Measurements from ENCODE around the gene RPS3.
A peak's percentile ranks its signal among the peaks of the same experiment; 100 is the strongest.

RPS3 gene

DNA sequence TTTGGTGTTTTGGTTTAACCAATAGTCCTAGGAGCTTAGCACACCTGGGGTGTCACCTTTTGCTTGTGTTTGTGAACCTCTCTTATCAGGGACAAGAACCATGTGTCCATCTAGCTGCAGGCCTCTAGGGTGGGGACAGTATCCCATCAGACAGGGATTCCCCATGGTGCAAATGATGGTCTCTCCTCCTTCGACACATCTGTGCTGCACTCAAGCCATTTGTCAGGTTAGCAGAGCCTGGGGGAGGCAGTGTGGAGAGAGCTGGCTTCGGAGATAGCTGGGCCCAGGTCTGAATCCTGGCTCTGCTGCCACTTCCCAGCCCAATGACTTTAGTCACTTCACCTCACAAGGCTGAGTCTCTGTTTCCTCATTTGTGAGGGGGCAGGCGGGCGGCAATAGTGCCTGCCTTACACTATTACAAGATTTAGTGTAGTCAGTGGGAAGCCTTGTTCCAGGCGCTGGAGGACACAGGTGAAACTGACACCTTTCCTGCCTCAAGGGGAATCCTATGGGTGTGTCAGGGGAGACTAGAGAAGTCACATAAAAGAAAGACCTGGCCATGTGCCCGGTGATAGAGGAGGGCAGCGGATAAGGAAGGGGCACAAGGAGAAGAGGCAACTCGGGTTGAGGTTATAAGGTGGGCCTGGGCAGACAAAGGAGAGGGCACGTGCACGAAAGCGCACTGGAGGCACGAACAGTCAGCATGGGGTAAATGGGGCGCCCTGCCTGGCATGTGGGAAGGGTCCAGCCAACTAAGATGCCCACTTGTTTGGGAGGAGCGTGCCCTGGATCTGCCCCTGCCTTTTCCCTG is 21.1 kb downstream of the RPS3 start:
- no peak for DNase-seq

DNA sequence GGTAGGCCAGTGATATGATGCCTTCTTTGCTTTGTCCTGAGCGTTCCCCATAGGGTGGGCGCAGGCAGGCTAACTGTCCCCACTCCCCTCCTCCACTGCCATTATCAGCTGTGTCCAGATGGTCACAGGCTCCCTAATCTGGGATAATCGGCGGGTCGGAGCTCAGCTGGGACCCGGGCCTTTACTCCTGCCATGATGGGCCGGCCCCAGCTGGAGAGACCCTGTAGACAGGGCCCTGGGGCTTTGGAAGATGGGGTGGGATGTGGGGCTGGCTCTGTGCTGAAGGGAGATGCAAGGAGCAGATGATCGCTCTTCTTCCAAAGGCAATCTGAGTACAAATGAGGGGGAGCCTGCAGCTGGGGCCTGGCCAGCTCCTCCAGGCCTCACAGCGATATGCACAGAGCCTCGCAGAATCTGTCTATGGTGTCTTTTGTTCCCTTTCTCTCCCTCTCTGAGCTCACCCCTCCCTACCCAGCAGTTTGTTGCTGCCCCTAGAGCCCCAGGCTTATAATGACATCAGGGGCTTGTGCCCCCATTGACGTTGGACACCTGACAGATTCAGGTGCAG is 21.8 kb downstream of the RPS3 start:
- no peak for DNase-seq

DNA sequence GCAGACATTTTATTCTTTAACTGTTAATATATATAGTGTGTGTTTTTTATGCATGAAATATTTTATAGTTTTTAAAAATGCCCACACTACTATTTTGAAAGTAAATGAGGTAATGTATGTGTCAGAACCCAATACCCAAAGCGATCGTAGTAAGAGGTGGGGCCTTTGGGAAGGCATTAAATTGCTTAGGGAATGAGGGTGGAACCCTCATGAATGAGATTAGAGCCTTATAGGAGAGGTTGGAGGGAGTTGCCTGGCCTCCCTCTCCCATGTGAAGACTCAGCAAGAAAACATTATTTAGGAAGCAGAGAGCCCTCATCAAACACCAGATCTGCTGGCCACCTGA is 22.6 kb downstream of the RPS3 start:
- no peak for DNase-seq

DNA sequence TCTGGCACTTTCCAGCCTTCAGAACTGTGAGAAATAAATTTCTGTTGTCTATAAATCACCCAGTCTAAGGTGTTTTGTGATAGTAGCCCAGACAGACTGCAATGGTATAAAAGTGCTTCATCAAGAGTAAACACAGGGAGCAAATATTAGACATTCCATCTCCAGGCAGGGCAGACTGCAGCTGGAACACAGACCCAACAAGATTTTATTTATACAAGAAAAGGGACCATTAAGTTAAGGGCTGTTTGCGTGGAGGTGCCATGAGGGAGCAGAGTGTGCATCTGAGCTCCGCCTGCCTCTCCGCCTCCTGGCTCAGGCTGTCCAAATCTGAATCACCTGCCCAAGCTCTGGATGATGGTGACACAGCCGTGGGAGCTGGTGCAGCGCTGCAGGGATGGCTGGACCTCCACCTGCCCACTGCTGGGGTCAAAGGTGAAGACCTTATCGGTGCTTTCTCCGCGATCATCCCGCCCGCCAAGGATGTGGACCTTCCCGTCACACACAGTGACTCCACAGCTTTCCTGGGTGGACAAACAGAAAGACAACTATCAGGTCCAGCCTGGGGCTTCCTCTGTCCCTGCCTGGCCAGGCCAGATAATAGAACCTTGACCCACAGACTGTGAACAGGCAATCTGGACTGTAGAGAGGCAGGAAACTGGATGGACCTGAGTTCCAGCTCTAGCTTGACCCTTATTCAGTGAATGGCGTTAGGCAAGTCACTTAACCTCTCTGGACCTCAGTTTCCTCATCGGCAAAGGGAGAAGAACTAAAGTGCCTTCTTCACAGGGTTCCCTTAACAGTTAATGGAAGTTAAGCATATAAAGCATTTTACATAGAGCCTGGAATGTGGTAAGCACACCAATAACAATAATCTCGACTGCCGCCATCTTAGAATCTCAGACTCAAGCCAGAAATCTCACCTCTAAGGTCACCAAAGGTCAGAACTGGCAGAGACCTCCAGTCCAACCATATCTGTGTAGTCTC is 23.2 kb downstream of the RPS3 start:
- no peak for DNase-seq

DNA sequence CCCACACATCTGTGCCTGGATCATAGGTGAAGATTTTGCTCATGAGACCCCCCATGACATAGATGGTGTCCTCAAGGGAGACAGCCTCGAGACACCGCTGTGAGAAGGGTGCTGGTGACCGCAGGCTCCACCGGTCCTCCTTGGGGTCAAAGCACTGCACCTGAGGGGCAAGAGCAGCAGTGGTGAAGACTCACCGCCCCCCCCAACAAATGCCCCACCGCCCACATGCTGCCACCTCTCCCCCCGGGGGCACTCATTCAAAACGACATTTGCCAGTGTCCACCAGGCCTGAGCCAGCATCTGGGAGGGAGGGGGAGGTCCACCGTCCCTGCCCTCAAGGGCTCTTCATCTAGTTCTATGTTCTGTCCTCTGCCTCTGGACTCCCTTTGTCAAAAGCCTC is 24.4 kb downstream of the RPS3 start:
- DNase-seq: no peak

DNA sequence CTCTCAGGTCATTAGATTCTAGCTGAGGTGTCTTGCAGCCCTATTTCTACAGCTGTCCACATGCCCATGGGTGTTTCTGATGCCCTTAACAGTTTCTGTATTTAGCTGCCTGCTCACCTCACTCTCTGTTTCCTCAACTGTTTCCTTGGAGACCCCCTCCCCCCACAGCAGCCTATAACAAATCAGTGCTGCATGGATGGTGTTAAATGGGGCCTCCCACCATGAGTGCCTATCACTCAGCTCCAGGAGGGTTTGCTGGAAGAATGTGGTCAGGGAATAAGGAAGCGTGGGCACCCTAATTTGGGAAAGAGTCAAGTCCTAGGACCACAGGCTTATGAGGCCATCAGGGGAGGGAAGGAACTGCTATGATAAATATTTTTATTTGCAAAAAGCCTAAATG is 25.1 kb downstream of the RPS3 start:
- no peak for DNase-seq

DNA sequence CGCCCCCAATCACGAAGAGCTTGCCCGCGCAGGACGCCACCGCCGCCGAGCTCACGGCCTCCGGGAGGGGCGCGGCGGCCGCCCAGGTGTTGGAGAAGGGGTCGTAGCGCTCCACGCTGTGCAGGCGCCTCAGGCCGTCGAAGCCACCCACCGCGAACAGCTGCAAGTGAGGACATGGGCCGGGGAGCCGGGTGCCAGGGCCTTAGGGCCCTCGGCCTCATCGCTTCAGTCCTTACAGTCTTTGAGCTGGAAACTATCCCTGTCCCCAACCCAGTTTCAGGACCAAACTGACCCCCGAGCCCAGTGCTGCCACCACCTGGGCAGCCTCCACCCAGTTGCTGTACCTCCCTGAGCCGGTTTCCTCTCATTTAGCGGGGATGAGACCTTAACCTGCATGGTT is 26.1 kb downstream of the RPS3 start:
- no peak for DNase-seq

DNA sequence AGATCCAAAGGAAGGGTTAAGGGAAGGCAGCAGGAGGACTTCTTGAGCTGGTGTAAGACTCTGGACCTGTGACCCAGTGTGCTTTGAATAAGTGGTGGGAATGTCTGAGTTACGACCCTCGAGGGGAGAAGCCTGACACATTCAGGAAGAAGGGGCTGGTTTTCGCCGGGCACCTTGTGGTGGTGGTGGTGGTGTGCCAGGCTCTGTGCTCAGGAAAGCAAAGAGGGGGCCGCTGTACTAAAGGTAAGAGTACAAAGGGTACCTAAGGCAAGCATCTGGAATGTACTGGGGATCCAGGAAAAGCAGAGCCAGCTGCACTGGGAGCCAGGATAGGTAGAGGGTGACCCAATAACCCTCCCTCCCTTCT is 27.4 kb downstream of the RPS3 start:
- DNase-seq: no peak

DNA sequence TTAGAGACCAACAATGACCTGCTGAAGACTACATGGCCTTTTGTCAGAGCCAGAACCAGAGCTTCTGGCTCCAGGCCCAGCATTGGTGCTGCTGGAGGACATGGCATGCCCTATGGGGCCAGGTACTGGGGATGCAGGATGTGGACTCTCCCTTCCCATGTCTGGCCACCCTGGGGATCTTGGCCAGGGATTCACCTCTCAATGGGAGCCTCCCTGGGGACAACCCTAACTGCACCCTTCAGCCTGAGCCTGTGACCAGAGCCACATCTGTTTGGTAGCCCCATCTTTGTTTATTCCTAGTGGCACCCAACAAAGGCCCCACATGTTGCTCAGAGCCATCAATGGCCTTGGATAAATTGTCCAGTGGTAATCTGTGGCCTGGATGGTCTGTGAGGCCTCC is 27.9 kb downstream of the RPS3 start:
- no peak for DNase-seq

DNA sequence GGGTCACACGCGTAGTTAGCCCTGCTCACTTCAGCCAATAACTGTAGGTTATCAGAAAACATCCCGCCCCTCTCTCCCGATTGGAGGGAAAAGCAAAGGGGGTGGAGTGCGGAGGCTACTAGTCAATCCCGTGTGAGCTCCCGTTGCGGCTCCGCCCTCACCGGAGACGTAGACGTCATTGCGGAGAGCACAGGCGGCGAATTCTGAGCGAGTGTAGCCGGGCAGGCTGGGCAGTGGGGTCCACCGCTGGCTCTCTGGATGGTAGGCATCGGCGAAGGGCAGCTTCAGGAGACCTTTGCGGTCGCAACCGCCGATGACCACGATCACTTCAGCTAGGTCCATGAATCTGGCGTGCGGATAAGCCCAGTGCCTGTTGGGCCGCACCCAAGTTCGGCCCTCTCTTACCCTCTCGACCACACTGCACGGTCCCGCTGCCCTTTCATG is 29.0 kb downstream of the RPS3 start:
- peak; percentile 66 to 73 for DNase-seq

DNA sequence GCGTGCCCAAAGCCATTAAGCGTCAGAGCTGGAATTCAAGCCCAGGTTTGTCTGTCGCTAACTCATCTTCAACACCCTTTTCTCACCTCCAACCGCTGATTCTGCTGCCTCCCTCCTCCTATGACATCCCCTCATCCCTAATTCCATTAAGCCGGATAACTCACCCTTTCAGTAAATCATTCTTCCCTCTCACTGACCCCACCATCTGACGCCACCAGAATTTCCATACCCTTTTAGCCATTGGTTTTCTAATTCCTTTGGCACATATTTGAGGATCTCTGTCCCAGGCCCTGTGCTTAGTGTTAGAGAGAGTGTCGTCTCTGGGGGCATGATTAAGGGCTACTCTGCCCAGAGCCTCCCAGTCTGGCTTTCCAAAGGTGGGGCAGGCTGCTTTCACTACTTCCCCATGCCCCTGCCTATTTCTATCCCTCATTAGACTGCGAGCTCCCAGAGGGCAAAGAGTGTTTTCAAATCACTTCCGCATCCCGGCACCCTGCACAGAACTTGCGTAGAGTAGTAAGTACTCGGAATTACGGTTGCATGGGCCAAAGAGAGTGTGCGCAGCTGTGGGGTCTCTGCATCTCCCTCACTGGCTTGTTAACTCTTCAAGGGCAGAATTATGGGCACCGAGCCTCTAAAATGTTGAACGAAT is 29.8 kb downstream of the RPS3 start:
- DNase-seq: no peak

DNA sequence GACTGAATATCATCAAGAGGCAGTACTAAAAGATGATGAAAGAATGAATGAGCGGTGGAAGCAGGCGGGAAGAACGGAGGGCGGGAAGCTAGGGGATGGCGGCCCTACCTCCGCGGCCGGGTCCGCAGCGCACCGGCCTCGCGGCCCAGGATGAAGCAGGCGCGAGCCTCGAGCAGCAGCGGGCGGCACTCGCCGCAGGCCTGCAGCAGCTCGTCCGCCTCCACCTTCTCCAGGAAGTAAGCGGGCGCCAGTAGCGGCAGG is 30.3 kb downstream of the RPS3 start:
- DNase-seq: no peak

DNA sequence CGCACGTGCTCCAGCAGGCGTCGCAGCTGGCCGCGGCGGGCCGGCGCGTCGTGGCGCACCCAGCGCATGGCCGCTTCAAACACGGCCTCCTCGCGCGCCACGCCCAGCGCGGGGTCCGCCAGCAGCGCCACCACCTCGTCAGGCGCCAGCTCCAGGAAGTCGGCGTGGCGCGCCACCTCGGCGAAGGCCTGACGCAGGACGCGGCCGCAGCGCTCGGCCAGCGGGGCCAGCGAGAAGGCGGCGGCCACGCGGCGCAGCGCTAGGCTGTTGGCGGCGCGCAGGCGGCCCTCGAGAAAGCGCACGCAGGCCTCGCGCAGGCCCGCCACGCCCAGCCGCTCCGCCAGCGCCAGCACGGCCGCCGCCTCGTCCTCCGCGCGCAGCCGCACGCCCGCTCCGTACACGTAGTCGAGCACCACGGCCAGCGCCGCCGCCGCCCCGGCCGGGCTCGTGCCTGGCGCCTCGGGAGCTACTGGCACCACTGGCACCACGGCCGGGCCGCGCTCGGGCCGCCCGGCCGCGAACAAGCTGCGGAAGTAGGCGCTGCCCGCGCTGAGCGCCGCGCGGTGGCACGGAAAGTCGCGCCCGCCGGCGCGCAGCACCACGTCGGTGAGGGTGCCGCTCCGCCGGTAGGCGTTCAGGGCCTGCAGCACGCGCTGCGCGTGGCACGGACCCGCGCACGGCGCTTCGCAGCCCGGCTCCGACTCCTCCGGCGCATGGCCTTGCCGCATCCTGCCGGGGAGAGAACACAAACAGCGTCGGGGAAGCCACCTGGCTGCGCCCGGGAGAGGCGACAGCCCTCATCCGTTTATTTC is 30.8 kb downstream of the RPS3 start:
- DNase-seq: peak; percentile 69 to 80

DNA sequence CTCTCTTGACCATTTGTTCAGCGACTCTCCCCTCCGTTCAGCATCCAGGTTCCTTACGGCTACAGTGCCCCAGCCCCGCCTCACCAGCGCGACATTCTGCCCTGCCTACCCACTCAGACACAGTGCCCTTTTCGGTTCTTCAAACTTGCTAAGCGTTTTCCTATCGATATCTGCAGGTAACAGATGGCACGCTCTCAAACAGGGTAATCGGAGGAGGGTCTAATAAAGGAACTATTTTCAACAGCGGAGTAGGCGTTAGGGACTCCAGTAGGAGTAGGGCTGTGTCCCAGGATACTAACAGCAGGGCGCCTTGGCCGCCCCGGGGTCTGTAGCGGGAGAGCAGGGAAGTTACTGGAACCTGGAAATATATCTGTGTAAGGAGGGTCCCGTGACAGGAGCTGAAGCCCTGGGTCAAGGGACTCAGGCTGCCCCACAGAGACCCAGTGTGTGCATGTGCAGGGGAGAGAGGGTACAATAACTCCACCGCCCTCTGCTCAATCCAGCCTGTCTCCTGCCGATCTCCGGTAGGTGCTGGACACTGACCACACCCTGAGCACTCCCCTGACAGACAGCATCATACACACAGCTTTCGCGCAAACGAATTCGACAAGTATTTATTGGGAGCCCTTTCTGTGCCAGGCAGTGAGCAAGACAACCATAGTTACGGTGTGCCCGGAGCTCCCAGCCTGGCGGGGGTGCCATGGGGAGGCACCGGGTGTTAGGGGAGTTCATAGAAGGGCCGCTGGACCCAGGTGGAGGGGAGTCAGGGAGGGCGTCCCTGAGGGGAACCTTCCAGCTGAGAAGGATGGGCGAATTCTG is 31.6 kb downstream of the RPS3 start:
- DNase-seq: no peak

DNA sequence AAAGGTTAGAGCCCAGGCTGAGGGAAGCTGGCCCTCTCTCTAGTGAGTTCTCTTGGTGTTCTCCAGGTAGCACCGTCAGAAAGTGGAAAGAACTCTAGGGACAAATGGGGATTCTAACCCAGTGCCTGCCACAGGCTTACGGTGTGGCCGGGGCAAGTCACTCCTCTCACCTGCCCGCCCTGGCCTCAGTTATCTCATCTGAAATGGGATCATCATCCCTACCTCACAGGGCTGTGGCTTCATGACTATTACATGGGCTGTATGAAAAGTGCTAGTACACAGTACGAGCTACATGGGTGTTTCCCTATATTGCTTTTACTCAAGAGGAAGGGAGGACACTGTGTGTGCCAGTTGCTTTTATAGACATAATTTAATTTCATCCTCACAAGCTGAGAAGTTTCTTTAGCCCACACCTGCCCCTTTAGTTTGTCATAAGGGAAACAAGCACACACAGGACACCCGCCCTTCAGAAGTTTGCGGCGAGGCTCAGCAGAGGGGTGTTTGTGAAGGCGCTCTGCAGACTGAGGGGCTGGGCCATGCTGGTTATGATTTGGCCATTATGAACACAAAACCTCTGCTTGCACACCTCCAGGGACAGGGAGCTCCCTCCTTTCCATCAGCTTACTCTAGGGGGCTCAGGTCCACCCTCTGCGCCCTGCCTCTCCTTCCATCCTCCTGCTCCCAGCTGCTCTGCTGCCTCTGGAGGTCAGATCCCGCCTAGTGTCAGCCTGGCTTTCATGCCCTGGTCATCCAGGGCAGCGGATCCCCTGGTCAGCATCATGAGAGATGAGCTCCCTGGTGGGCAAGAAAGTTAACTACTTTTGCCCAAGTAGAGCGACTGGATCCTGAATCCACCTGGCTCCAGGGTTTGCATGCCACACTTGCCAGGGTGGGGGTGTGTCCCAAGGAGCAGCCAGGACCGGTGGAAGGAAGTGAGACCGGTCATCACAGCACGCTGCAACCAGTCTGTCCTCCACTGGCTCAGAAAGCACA is 32.5 kb downstream of the RPS3 start:
- DNase-seq: no peak

DNA sequence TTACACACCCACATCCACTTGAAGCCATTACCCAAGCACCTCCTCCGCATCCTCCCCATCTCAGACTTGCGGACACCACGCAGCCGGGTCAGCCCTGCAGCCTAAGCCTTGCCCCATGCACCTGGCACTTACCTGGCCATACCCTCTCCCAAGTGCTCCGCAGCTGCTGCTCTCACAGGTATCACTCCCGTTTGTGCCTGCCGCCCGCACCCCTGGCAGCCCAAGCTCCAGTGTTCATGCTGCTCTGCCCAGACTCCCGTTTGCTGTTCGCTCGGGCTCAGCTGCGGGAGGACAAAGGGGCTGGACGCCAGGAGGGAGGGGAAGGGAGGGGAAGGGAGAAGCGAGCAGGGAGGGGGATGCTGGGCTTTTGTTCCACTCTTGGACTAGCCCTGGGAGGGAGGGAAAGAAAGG is 33.6 kb downstream of the RPS3 start, which contains the start of gene KLHL35:
KLHL35 (minus strand) TSS at position 293 of the 411 bp plus-strand sequence. CDS start 2,574 bp downstream, outside the sequence.
- DNase-seq: no peak

DNA sequence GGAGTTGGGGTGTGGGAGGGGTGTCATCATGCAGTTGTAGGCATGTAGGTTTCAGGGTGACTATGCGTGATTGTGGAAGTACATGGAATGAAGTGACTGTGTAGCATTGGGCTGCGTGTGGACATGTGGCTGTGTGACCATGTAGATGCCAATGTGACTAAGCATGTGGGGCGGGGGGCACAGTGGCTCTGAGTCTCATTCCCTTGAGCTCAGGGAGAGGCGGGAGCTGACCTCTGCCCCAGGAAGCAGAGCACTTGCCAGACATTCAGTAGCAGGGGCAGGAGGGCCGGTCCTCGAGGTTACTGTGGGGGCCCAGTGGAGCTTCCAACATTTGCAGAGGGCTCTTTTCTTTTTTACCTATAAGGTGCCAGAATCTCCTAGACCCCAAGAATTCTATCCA is 34.1 kb downstream of the RPS3 start:
- DNase-seq: no peak

DNA sequence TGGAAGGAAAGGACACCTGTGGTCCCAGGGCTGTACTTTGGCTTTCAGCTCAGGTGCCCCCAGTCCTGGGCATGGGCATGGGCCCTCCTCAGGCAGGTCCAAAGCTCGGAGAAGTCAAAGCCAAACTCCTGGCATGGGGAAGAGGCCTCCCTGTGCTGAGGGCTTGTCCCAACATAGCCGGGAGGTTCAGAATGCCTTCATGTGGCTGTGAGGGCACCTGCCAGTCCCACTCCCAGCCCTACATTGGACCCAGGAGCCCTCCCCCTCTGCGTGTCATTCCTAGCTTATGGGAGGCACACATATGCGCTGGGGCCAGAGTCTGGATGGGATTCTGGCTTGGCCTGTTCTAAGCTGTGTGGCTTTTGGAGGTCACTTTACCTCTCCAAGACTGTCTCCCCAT is 34.7 kb downstream of the RPS3 start:
- DNase-seq: no peak

DNA sequence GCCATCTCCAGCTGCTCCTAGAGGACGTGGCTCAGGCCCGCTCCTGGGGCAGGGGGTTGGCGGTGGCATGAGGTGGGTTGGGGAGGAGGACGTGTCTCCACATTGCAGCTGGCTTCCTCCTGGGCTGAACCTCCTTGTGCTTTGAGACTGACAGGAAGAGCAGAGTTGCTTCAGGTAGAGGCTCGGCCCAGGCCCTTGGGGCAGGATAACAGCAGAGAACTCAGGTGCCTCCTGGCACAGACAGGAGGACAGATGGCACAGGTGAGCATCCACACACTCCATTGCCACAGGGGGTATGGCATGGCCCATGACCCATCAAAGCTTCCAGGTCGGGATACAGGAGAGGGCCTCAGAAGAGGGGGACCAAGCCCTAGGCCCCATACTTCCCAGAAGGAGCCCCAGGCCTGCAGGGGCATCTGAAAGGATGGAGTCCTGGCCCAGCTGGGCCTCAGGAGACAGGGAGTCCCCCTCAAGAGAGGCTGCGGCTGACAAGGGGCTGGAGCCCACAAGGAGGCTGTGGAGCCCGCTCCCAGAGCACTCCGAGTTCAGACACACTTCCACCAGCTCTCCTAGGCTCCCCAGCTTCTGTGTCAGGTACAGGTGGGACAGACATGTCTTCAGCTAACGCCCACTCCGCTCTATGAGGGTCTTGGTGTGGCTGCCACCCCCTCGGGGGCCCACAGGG is 35.7 kb downstream of the RPS3 start:
- no peak for DNase-seq

DNA sequence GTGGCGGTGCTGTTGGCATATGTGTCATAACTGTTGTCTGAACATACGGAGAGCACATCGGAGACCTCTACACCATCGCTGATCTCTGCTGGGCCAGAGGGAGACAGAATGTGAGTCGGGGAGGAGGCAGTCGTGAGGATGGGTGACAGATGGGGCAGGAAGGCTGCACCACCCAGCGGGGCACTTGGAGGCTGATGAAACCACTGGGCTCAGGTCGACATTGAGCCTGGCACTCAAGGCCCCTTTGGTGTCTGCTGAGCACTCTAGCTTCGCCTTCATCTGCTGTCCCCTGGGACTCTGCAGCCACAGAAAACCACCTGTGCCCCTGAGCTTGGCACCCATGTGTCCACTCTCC is 36.2 kb downstream of the RPS3 start:
- DNase-seq: no peak
